ENCODE results near the gene UGT1A8. TPM values are rescaled to one million over a fixed set of nuclear protein-coding genes. Genes with fewer than 3 reads are reported as not detected.
"Not testable (repeated sequence)": the region's sequence is repeated elsewhere in the genome, so short reads cannot be mapped to it uniquely, and the experiment has no call there.

UGT1A8 gene
- polyA plus RNA-seq, 4 donors: 0.07 to 13.6 (median 4.9) TPM

DNA sequence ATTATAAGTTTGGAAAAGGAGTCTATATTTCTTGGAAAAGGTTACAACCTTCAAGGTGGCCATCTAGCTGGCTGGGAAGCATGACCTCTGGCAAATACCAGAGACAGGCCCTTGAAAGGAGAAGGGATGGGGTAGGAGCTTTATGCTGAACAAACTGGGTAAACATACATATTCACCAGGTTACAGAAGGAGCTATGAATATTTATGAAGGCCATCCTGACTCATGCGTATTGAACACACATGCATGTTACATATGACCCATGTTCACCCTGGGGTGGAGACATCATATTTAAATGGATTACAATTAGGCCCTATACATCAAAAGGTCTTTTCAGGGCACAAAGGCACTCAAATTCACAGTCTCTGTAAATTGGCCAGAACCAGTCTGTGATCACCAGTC, 24.7 kb upstream of the UGT1A8 start:
- 89 to 100% (median 94%) methylated on average over 1 of the region's 1 CpG for WGBS, 3 donors
- not testable (repeated sequence) for FAIRE-seq

DNA sequence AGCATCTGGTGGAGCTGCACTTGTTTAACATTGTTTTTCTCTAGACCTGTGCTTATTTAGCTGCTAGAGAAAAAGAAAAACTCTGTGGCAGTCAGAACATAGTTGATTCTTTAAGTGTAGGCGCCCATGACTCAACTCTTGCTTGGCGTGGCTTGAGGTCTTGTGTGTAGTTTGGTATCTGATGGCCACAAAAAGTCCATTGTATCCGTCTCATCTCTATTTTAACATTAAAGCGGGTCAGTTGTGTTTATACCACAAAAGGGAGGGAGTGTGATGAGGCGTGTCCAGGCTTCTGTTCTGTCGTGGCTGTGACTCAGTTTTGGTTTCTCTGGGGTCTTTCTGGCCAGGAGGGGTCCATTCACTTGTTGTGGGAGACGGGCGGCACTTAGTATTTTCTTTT, 24.2 kb upstream of the UGT1A8 start:
- no peak overlapping the region for H3K4me3 ChIP-seq (ENCODE audit: low read depth in 1 of 3, low read length in 3 of 3)
- FAIRE-seq (no peak), DNase-seq (no peak)
- no peaks in the 10 kb centered on the region for H3K36me3 ChIP-seq (ENCODE audit: control insufficient read depth in 3 of 3, insufficient read depth in 2 of 3, low read depth in 1 of 3, low read length in 3 of 3)
- H3K4me1 ChIP-seq (ENCODE audit: control insufficient read depth in 3 of 3, insufficient read depth in 2 of 3, low read depth in 1 of 3, low read length in 2 of 3): no peaks in the 10 kb centered on the region
- no peaks in the 10 kb centered on the region for H3K9me3 ChIP-seq (ENCODE audit: control insufficient read depth in 2 of 2, insufficient read depth in 1 of 2, low read depth in 1 of 2, low read length in 1 of 2)
- H3K27ac ChIP-seq (ENCODE audit: low read depth in 1 of 3, low read length in 2 of 3): no peak overlapping the region
- no peaks in the 10 kb centered on the region for H3K27me3 ChIP-seq (ENCODE audit: control insufficient read depth in 3 of 3, insufficient read depth in 3 of 3, low read length in 3 of 3)
- WGBS, 3 donors: 73 to 90% (median 75%) methylated on average over 8 of the region's 8 CpGs

More for the DNA sequence above, 24.7 kb upstream of the UGT1A8 start:
- H3K27me3 ChIP-seq (ENCODE audit: control insufficient read depth in 3 of 3, insufficient read depth in 3 of 3, low read length in 3 of 3); H3K4me1 ChIP-seq (ENCODE audit: control insufficient read depth in 3 of 3, insufficient read depth in 2 of 3, low read depth in 1 of 3, low read length in 2 of 3); H3K9me3 ChIP-seq (ENCODE audit: control insufficient read depth in 2 of 2, insufficient read depth in 1 of 2, low read depth in 1 of 2, low read length in 1 of 2); DNase-seq; H3K36me3 ChIP-seq (ENCODE audit: control insufficient read depth in 3 of 3, insufficient read depth in 2 of 3, low read depth in 1 of 3, low read length in 3 of 3); H3K4me3 ChIP-seq (ENCODE audit: low read depth in 1 of 3, low read length in 3 of 3); H3K27ac ChIP-seq (ENCODE audit: low read depth in 1 of 3, low read length in 2 of 3): not testable (repeated sequence)

DNA sequence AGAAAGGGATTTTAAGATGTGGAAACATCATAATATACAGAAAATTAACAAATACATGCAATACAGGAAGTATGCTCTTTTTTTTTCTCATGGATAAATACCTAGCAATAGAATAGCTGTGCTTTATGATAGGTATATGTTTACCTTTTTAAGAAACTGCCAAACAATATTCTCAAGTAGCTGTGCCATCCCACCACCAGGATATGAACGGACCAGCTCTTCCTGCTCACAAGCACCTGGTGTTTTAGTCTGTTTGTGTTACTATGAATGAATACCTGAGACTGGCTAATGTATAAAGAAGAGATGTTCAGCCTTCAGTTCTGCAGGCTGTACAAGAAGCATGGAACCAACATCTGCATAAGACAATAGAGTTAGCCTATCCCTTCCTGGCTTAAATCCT, 19.9 kb upstream of the UGT1A8 start:
- DNase-seq: no peak
- no peak for FAIRE-seq
- Histone ChIP-seq H3K27ac (ENCODE audit: low read depth in 1 of 3, low read length in 2 of 3) (no peak overlapping the region), H3K9me3 (ENCODE audit: control insufficient read depth in 2 of 2, insufficient read depth in 1 of 2, low read depth in 1 of 2, low read length in 1 of 2) (no peaks in the 10 kb centered on the region), H3K27me3 (ENCODE audit: control insufficient read depth in 3 of 3, insufficient read depth in 3 of 3, low read length in 3 of 3) (no peaks in the 10 kb centered on the region), H3K36me3 (ENCODE audit: control insufficient read depth in 3 of 3, insufficient read depth in 2 of 3, low read depth in 1 of 3, low read length in 3 of 3) (no peaks in the 10 kb centered on the region), H3K4me3 (ENCODE audit: low read depth in 1 of 3, low read length in 3 of 3) (no peak overlapping the region), H3K4me1 (ENCODE audit: control insufficient read depth in 3 of 3, insufficient read depth in 2 of 3, low read depth in 1 of 3, low read length in 2 of 3) (no peaks in the 10 kb centered on the region)
- WGBS, 3 donors: 30 to 63% (median 40%) methylated on average over 1 of the region's 1 CpG

DNA sequence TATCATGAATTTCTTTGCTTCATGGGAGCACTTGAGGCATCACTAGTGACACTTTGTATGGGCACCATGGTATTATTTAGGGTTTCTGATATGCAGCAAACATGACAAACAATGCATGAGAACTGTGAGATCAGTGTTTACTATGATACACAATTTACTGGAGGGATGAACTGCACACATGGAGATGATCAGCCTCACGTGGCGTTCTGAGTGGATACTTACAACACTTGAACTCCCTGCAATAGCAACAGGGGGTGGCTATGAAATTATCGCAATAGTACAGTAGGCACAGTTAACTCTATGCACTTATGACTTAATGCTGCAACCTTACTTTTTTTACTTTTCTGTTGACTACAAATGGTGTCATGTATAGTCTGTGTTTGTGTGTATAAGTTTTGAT, 18.5 kb upstream of the UGT1A8 start:
- WGBS, 3 donors: 82 to 97% (median 87%) methylated on average over 3 of the region's 3 CpGs

DNA sequence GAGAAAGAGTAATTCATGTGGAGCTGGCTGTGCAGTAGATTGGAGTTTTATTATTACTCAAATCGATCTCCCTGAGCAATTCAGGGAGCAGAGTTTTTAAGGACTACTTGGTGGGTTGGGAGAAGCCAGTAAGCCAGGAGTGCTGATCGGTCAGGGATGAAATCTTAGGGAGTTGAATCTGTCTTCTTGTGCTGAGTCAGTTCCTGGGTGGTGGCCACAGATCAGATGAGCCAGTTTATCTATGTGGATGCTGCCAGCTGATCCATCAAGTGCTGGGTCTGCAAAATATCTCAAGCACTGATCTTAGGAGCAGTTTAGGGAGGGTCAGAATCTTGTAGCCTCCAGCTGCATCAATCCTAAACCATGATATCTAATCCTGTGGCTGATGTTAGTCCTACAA, 17.0 kb upstream of the UGT1A8 start:
- WGBS, 3 donors: 68 to 96% (median 76%) methylated on average over 2 of the region's 2 CpGs
- H3K4me3 ChIP-seq (ENCODE audit: low read depth in 1 of 3, low read length in 3 of 3): no peak overlapping the region
- no peaks in the 10 kb centered on the region for H3K4me1 ChIP-seq (ENCODE audit: control insufficient read depth in 3 of 3, insufficient read depth in 2 of 3, low read depth in 1 of 3, low read length in 2 of 3)
- H3K9me3 ChIP-seq (ENCODE audit: control insufficient read depth in 2 of 2, insufficient read depth in 1 of 2, low read depth in 1 of 2, low read length in 1 of 2): no peaks in the 10 kb centered on the region
- H3K27ac ChIP-seq (ENCODE audit: low read depth in 1 of 3, low read length in 2 of 3): no peak overlapping the region
- DNase-seq: no peak
- no peak for FAIRE-seq
- H3K27me3 ChIP-seq (ENCODE audit: control insufficient read depth in 3 of 3, insufficient read depth in 3 of 3, low read length in 3 of 3): no peaks in the 10 kb centered on the region
- H3K36me3 ChIP-seq (ENCODE audit: control insufficient read depth in 3 of 3, insufficient read depth in 2 of 3, low read depth in 1 of 3, low read length in 3 of 3): no peaks in the 10 kb centered on the region

More for the DNA sequence above, 18.5 kb upstream of the UGT1A8 start:
- H3K27me3 ChIP-seq (ENCODE audit: control insufficient read depth in 3 of 3, insufficient read depth in 3 of 3, low read length in 3 of 3): no peaks in the 10 kb centered on the region
- DNase-seq (no peak), FAIRE-seq (no peak)
- H3K4me1 ChIP-seq (ENCODE audit: control insufficient read depth in 3 of 3, insufficient read depth in 2 of 3, low read depth in 1 of 3, low read length in 2 of 3): no peaks in the 10 kb centered on the region
- H3K4me3 ChIP-seq (ENCODE audit: low read depth in 1 of 3, low read length in 3 of 3): no peak overlapping the region
- no peak overlapping the region for H3K27ac ChIP-seq (ENCODE audit: low read depth in 1 of 3, low read length in 2 of 3)
- no peaks in the 10 kb centered on the region for H3K9me3 ChIP-seq (ENCODE audit: control insufficient read depth in 2 of 2, insufficient read depth in 1 of 2, low read depth in 1 of 2, low read length in 1 of 2)
- no peaks in the 10 kb centered on the region for H3K36me3 ChIP-seq (ENCODE audit: control insufficient read depth in 3 of 3, insufficient read depth in 2 of 3, low read depth in 1 of 3, low read length in 3 of 3)

DNA sequence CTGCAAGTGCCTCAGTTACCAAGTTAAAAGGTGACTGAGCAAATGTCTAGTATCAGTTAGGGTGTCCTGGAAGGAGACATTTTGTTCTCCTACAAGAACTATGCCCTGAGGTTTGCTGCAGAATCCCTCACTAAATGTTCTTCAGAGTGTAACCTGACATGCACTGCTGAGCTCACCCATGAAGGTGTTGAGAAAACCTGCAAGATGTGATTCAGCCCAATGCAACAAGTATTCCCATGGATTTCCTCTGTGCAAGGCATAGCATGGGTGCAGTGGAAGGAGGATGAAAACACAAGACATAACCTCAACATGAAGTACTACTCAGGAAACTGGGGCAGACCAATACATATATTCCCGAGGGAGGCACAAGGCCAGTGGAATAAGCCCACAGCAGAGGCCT, 15.4 kb upstream of the UGT1A8 start:
- H3K27ac ChIP-seq (ENCODE audit: low read depth in 1 of 3, low read length in 2 of 3): no peak overlapping the region
- H3K9me3 ChIP-seq (ENCODE audit: control insufficient read depth in 2 of 2, insufficient read depth in 1 of 2, low read depth in 1 of 2, low read length in 1 of 2): no peaks in the 10 kb centered on the region
- no peaks in the 10 kb centered on the region for H3K27me3 ChIP-seq (ENCODE audit: control insufficient read depth in 3 of 3, insufficient read depth in 3 of 3, low read length in 3 of 3)
- DNase-seq: no peak
- H3K4me3 ChIP-seq (ENCODE audit: low read depth in 1 of 3, low read length in 3 of 3): no peak overlapping the region
- no peaks in the 10 kb centered on the region for H3K36me3 ChIP-seq (ENCODE audit: control insufficient read depth in 3 of 3, insufficient read depth in 2 of 3, low read depth in 1 of 3, low read length in 3 of 3)
- no peak for FAIRE-seq
- 91 to 98% (median 96%) methylated on average over 1 of the region's 1 CpG for WGBS, 3 donors
- H3K4me1 ChIP-seq (ENCODE audit: control insufficient read depth in 3 of 3, insufficient read depth in 2 of 3, low read depth in 1 of 3, low read length in 2 of 3): no peaks in the 10 kb centered on the region

DNA sequence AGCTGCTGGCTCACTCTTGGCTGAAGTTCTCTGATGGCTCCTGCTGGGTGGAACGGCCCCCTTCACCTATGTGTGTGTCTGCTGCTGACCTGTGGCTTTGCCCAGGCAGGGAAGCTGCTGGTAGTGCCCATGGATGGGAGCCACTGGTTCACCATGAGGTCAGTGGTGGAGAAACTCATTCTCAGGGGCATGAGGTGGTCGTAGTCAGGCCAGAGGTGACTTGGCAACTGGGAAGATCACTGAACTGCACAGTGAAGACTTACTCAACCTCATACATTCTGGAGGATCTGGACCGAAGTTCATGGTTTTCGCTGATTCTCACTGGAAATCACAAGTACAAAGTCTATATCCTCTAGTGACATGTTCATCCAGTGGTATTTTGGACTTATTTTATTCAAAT, 13.9 kb upstream of the UGT1A8 start:
- WGBS, 3 donors: 75 to 84% (median 81%) methylated on average over 4 of the region's 4 CpGs
- Histone ChIP-seq H3K27me3 (ENCODE audit: control insufficient read depth in 3 of 3, insufficient read depth in 3 of 3, low read length in 3 of 3) (no peaks in the 10 kb centered on the region), H3K27ac (ENCODE audit: low read depth in 1 of 3, low read length in 2 of 3) (no peak overlapping the region), H3K9me3 (ENCODE audit: control insufficient read depth in 2 of 2, insufficient read depth in 1 of 2, low read depth in 1 of 2, low read length in 1 of 2) (no peaks in the 10 kb centered on the region), H3K36me3 (ENCODE audit: control insufficient read depth in 3 of 3, insufficient read depth in 2 of 3, low read depth in 1 of 3, low read length in 3 of 3) (no peaks in the 10 kb centered on the region), H3K4me3 (ENCODE audit: low read depth in 1 of 3, low read length in 3 of 3) (no peak overlapping the region), H3K4me1 (ENCODE audit: control insufficient read depth in 3 of 3, insufficient read depth in 2 of 3, low read depth in 1 of 3, low read length in 2 of 3) (no peaks in the 10 kb centered on the region)
- DNase-seq: no peak
- no peak for FAIRE-seq

DNA sequence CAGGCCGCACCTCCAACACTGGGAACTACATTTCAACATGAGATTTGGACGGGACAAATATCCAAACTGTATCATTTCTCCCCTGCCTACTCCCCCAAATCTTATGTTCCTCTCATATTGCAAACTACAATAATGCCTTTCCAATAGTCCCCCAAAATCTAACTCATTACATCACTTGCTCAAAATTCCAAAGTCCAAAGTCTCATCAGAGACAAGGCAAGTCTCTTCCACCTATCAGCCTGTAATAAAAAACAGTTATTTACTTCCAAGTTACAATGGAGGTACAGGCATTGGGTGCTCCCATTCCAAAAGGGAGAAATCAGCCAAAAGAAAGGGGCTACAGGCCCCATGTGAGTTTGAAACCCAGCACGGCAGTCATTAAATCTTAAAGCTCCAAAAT, 12.6 kb upstream of the UGT1A8 start:
- WGBS, 3 donors: 89 to 91% (median 89%) methylated on average over 3 of the region's 3 CpGs
- Histone ChIP-seq H3K4me3 (ENCODE audit: low read depth in 1 of 3, low read length in 3 of 3) (no peak overlapping the region), H3K27me3 (ENCODE audit: control insufficient read depth in 3 of 3, insufficient read depth in 3 of 3, low read length in 3 of 3) (no peaks in the 10 kb centered on the region), H3K27ac (ENCODE audit: low read depth in 1 of 3, low read length in 2 of 3) (no peak overlapping the region), H3K36me3 (ENCODE audit: control insufficient read depth in 3 of 3, insufficient read depth in 2 of 3, low read depth in 1 of 3, low read length in 3 of 3) (no peaks in the 10 kb centered on the region), H3K4me1 (ENCODE audit: control insufficient read depth in 3 of 3, insufficient read depth in 2 of 3, low read depth in 1 of 3, low read length in 2 of 3) (no peaks in the 10 kb centered on the region), H3K9me3 (ENCODE audit: control insufficient read depth in 2 of 2, insufficient read depth in 1 of 2, low read depth in 1 of 2, low read length in 1 of 2) (no peaks in the 10 kb centered on the region)
- FAIRE-seq (no peak), DNase-seq (no peak)

DNA sequence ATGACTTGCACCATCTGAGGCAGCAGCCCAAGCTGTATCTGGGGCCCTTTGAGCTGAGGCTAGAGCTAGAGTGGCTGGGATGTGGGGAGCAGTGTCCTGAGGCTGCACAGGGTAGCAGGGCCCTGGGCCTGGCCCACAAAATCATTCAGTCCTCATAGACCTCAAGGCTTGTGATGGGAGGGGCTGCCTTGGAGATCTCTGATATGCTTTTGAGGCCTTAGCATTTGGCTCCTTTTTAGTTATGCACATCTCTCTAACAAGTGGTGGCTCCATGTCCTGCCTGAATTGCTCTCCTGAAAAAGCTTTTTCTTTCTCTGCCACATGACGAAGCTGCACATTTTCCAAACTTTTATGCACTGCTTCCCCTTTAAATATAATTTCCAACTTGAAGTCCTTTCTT, 11.8 kb upstream of the UGT1A8 start:
- no peaks in the 10 kb centered on the region for H3K27me3 ChIP-seq (ENCODE audit: control insufficient read depth in 3 of 3, insufficient read depth in 3 of 3, low read length in 3 of 3)
- no peaks in the 10 kb centered on the region for H3K4me1 ChIP-seq (ENCODE audit: control insufficient read depth in 3 of 3, insufficient read depth in 2 of 3, low read depth in 1 of 3, low read length in 2 of 3)
- no peak overlapping the region for H3K27ac ChIP-seq (ENCODE audit: low read depth in 1 of 3, low read length in 2 of 3)
- H3K4me3 ChIP-seq (ENCODE audit: low read depth in 1 of 3, low read length in 3 of 3): no peak overlapping the region
- no peak for DNase-seq
- H3K9me3 ChIP-seq (ENCODE audit: control insufficient read depth in 2 of 2, insufficient read depth in 1 of 2, low read depth in 1 of 2, low read length in 1 of 2): no peaks in the 10 kb centered on the region
- no peaks in the 10 kb centered on the region for H3K36me3 ChIP-seq (ENCODE audit: control insufficient read depth in 3 of 3, insufficient read depth in 2 of 3, low read depth in 1 of 3, low read length in 3 of 3)
- no peak for FAIRE-seq
- 75 to 95% (median 87%) methylated on average over 1 of the region's 1 CpG for WGBS, 3 donors
